Lung microvascular endothelial cell (primary cell): ENCODE measurements around the gene CXCR5. TPM values are rescaled to one million over a fixed set of nuclear protein-coding genes. Genes with fewer than 3 reads are reported as not detected.

ENCODE experiments used
- DNase-seq, 2 donors: peaks; one replicate each; pipeline versions ENCODE4 v3.0.0 to v3.0.0-alpha.2; 2010; ENCODE audit warnings: low read depth in 2 of 2
- total RNA-seq: library from RNA; depleted of rRNA; stranded (reverse); fragments of >200 nt; gene quantifications from 2 replicates; pipeline ENCODE4 v1.2.1, GENCODE V29; 2014

Gene CXCR5
- total RNA-seq, 1 donor from 2014 or later, result not detected

- no peak for DNase-seq
Measured at GRCh38 chr11:118898400-118899295, 15.0 kb downstream of the CXCR5 start.

GRCh38 chr11:118899296-118899688, 15.6 kb downstream of the CXCR5 start:
- DNase-seq, result no peak

GRCh38 chr11:118899706-118900360, 16.1 kb downstream of the CXCR5 start:
- DNase-seq, result no peak

GRCh38 chr11:118900535-118901384, 17.1 kb downstream of the CXCR5 start:
- no peak for DNase-seq

- no peak for DNase-seq
Measured at GRCh38 chr11:118901494-118902335, 18.0 kb downstream of the CXCR5 start.

GRCh38 chr11:118902336-118903203, 18.9 kb downstream of the CXCR5 start:
- DNase-seq, result no peak

GRCh38 chr11:118903204-118904015, 19.7 kb downstream of the CXCR5 start:
- DNase-seq, result no peak

GRCh38 chr11:118907051-118908042, 23.7 kb downstream of the CXCR5 start:
- peak; percentile 78 to 86 for DNase-seq

GRCh38 chr11:118908264-118908663, 24.6 kb downstream of the CXCR5 start:
- no peak for DNase-seq

- peak; percentile 71 to 91 for DNase-seq
Measured at GRCh38 chr11:118908901-118909618, 25.4 kb downstream of the CXCR5 start.

- no peak for DNase-seq
Measured at GRCh38 chr11:118909619-118910308, 26.1 kb downstream of the CXCR5 start.

- DNase-seq, result peak; percentile 68 to 82
Measured at GRCh38 chr11:118910309-118911112, 26.8 kb downstream of the CXCR5 start.

- DNase-seq, result peak in 1 of 2 donors; percentile 58
Measured at GRCh38 chr11:118911113-118911879, 27.6 kb downstream of the CXCR5 start.

GRCh38 chr11:118911880-118912741, 28.4 kb downstream of the CXCR5 start:
- peak; percentile 61 to 92 for DNase-seq
